GM04503 (cell line): ENCODE data around the gene CLEC16A.

ENCODE experiments used
- DNase-seq: peaks from one replicate; pipeline ENCODE4 v3.0.0-alpha.2; 2012; ENCODE audit warnings: low read depth

Gene CLEC16A

GRCh38 chr16:11084876-11085485, 140.6 kb downstream of the CLEC16A start:
- DNase-seq = no peak

GRCh38 chr16:11085916-11086315, 141.6 kb downstream of the CLEC16A start:
- no peak for DNase-seq

- no peak for DNase-seq
These were observed 143.3 kb downstream of the CLEC16A start for GRCh38 chr16:11087691-11088073.

- no peak for DNase-seq
These were observed 143.8 kb downstream of the CLEC16A start for GRCh38 chr16:11088074-11088730.

GRCh38 chr16:11088831-11089230, 144.5 kb downstream of the CLEC16A start:
- no peak for DNase-seq

- no peak for DNase-seq
These were observed 145.2 kb downstream of the CLEC16A start for GRCh38 chr16:11089504-11090124.

- no peak for DNase-seq
These were observed 145.9 kb downstream of the CLEC16A start for GRCh38 chr16:11090232-11090631.

GRCh38 chr16:11091021-11091785, 146.8 kb downstream of the CLEC16A start:
- DNase-seq = no peak

- no peak for DNase-seq
These were observed 148.6 kb downstream of the CLEC16A start for GRCh38 chr16:11092788-11093571.

- no peak for DNase-seq
These were observed 149.3 kb downstream of the CLEC16A start for GRCh38 chr16:11093572-11094074.

GRCh38 chr16:11094075-11094856, 149.9 kb downstream of the CLEC16A start:
- no peak for DNase-seq

GRCh38 chr16:11094857-11095565, 150.6 kb downstream of the CLEC16A start:
- no peak for DNase-seq

- DNase-seq = no peak
These were observed 151.6 kb downstream of the CLEC16A start for GRCh38 chr16:11095935-11096334.

- no peak for DNase-seq
These were observed 152.9 kb downstream of the CLEC16A start for GRCh38 chr16:11097094-11097786.

- no peak for DNase-seq
These were observed 153.4 kb downstream of the CLEC16A start for GRCh38 chr16:11097787-11098167.

GRCh38 chr16:11098601-11099390, 154.4 kb downstream of the CLEC16A start:
- no peak for DNase-seq

GRCh38 chr16:11099672-11100205, 155.4 kb downstream of the CLEC16A start:
- no peak for DNase-seq

GRCh38 chr16:11100239-11100750, 155.9 kb downstream of the CLEC16A start:
- peak; percentile 53 for DNase-seq
